HepG2 (cell line): ENCODE data around the gene HLA-DOA. TPM values are rescaled to one million over a fixed set of nuclear protein-coding genes. Genes with fewer than 3 reads are reported as not detected.

Experiments
- ATAC-seq: fragments of 200-7000 bp; cut with Tn5 transposase; 3 replicates; pipeline ENCODE4 v1.9.1; 2020; ENCODE audit warnings: mild to moderate bottlenecking, moderate library complexity
- BruUV-seq: library from RNA; stranded (reverse); fragments of 400-500 nt; replicated peaks from 2 replicates; lab custom pipeline; 2021; lab: Mats Ljungman, UMichigan
- CTCF ChIA-PET: fragments of 300-600 bp; formaldehyde crosslinking; extraction: SDS; loops from one replicate; lab custom pipeline; 2021; ENCODE audit warnings: low total read pairs, inconsistent platforms, low intra/inter-chr PET ratio; lab: Yijun Ruan, JAX
- POLR2A ChIA-PET: fragments of 350-600 bp; sonication (Branson Sonifier 250); formaldehyde crosslinking; loops from one replicate; lab custom pipeline; 2020; ENCODE audit warnings: antibody characterized with exemption, inconsistent platforms; lab: Yijun Ruan, JAX
- DNase-seq: peaks from one replicate; pipeline ENCODE4 v3.0.0-alpha.2; 2015; ENCODE audit warnings: low spot score
- FAIRE-seq: peaks from 3 replicates; lab custom pipeline; 2011; peaks lifted over from hg19 to GRCh38; lab: Jason Lieb, UNC
- H2AFZ ChIP-seq: one replicate; pipeline ENCODE4 v1.6.1; 2011; ENCODE audit warnings: low read length, inconsistent platforms
- H3K27ac ChIP-seq: fragments of 300-600 bp; 3 replicates; pipeline ENCODE4 v1.8.0; 2011; ENCODE audit warnings: mixed run types, mild to moderate bottlenecking, mixed read lengths, low read length, inconsistent platforms; ENCODE audit not compliant: insufficient read depth; ENCODE audit errors: extremely low read length
- H3K27me3 ChIP-seq, 2 experiments: fragments of 200-600 bp in 1 of 2; 2 replicates in 1 of 2; 3 replicates in 1 of 2; pipeline versions ENCODE4 v1.6.0 to v1.8.0; 2011; ENCODE audit warnings: low read length in 2 of 2, mild to moderate bottlenecking in 2 of 2, moderate library complexity in 2 of 2, inconsistent platforms in 1 of 2; ENCODE audit not compliant: insufficient read depth in 2 of 2, control insufficient read depth in 1 of 2
- H3K36me3 ChIP-seq, 2 experiments: fragments of 200-600 bp in 1 of 2; replicated peaks in 1 of 2; 2 replicates in 1 of 2; 3 replicates in 1 of 2; pipeline versions ENCODE4 v1.5.1 to v1.8.0; 2011; ENCODE audit warnings: low read length in 2 of 2, inconsistent platforms in 1 of 2; ENCODE audit not compliant: insufficient read depth in 2 of 2, control insufficient read depth in 1 of 2
- H3K4me1 ChIP-seq: 2 replicates; pipeline ENCODE4 v1.5.1; 2012; ENCODE audit warnings: low read length, inconsistent platforms; ENCODE audit not compliant: insufficient read depth
- H3K4me2 ChIP-seq: 2 replicates; pipeline ENCODE4 v1.6.0; 2011; ENCODE audit warnings: low read depth, low read length, inconsistent platforms
- H3K4me3 ChIP-seq, 3 experiments: fragments of 200-600 bp in 1 of 3; sonication (generic), shearing (Covaris generic) in 1 of 3; replicated peaks in 1 of 3; 2 replicates each; pipeline ENCODE4 v1.5.1; 2011 to 2016; ENCODE audit warnings: low read length in 3 of 3, inconsistent platforms in 2 of 3, low read depth in 2 of 3, mild to moderate bottlenecking in 2 of 3, control low read depth in 1 of 3, mixed read lengths in 1 of 3; ENCODE audit not compliant: insufficient read depth in 1 of 3
- H3K79me2 ChIP-seq: one replicate; pipeline ENCODE4 v1.6.1; 2011; ENCODE audit warnings: low read length, inconsistent platforms; ENCODE audit not compliant: insufficient read depth
- H3K9ac ChIP-seq: 2 replicates; pipeline ENCODE4 v1.6.0; 2011; ENCODE audit warnings: mild to moderate bottlenecking, low read depth, low read length, inconsistent platforms; ENCODE audit not compliant: insufficient read depth
- H3K9me3 ChIP-seq: 2 replicates; pipeline ENCODE4 v1.5.1; 2012; ENCODE audit warnings: mild to moderate bottlenecking, low read length
- H4K20me1 ChIP-seq: 2 replicates; pipeline ENCODE4 v1.6.0; 2011; ENCODE audit warnings: inconsistent platforms, mild to moderate bottlenecking, low read length, moderate library complexity; ENCODE audit not compliant: insufficient read depth
- ARNTL ChIP-seq: sonication (generic); formaldehyde crosslinking; IDR thresholded peaks from 2 replicates; pipeline ENCODE4 v1.4.0; 2020; ENCODE audit warnings: mild to moderate bottlenecking, missing genetic modification reagents
- ATF6 ChIP-seq: sonication (generic); formaldehyde crosslinking; conservative IDR thresholded peaks from 2 replicates; pipeline ENCODE4 v1.4.0; 2020; ENCODE audit warnings: missing genetic modification reagents
- CCDC6 ChIP-seq: sonication (generic); formaldehyde crosslinking; IDR thresholded peaks from 2 replicates; pipeline ENCODE4 v1.8.1; 2022; ENCODE audit warnings: mild to moderate bottlenecking, missing genetic modification reagents, moderate library complexity
- IRF1 ChIP-seq: sonication (generic); formaldehyde crosslinking; IDR thresholded peaks from 2 replicates; pipeline ENCODE4 v1.4.0; 2020; ENCODE audit warnings: low read depth, mild to moderate bottlenecking, missing genetic modification reagents
- MEIS1 ChIP-seq: sonication (generic); formaldehyde crosslinking; IDR thresholded peaks from 2 replicates; pipeline ENCODE4 v1.9.0; 2021; ENCODE audit warnings: mild to moderate bottlenecking, missing genetic modification reagents, moderate library complexity, borderline replicate concordance
- NCOA5 ChIP-seq: sonication (generic); formaldehyde crosslinking; IDR thresholded peaks from 2 replicates; pipeline ENCODE4 v1.4.0; 2020; ENCODE audit warnings: missing genetic modification reagents
- REL ChIP-seq: sonication (generic); formaldehyde crosslinking; conservative IDR thresholded peaks from 2 replicates; pipeline ENCODE4 v1.8.0; 2022; ENCODE audit warnings: mild to moderate bottlenecking, missing genetic modification reagents, moderate library complexity
- TEAD3 ChIP-seq: optimal IDR thresholded peaks from 2 replicates; pipeline ENCODE3; 2016; ENCODE audit warnings: borderline replicate concordance
- TOPORS ChIP-seq: sonication (generic); formaldehyde crosslinking; IDR thresholded peaks from 2 replicates; pipeline ENCODE4 v1.8.0; 2023; ENCODE audit warnings: mild to moderate bottlenecking, missing genetic modification reagents
- XRCC5 ChIP-seq: fragments of 200-400 bp; formaldehyde crosslinking; optimal IDR thresholded peaks from 2 replicates; pipeline ENCODE3; 2017; ENCODE audit warnings: mild to moderate bottlenecking, low read length
- ZBTB25 ChIP-seq: IDR thresholded peaks from 2 replicates; pipeline ENCODE4 v1.6.1; 2018; ENCODE audit warnings: missing genetic modification reagents
- ZBTB7A ChIP-seq: sonication (generic); formaldehyde crosslinking; IDR thresholded peaks from 2 replicates; pipeline ENCODE4 v1.8.0; 2022; ENCODE audit warnings: mild to moderate bottlenecking, missing genetic modification reagents
- ZFYVE20 ChIP-seq: sonication (generic); formaldehyde crosslinking; IDR thresholded peaks from 2 replicates; pipeline ENCODE4 v1.8.0; 2023; ENCODE audit warnings: low read depth, mild to moderate bottlenecking, moderate library complexity, missing genetic modification reagents, borderline replicate concordance
- ZIK1 ChIP-seq: sonication (generic); formaldehyde crosslinking; IDR thresholded peaks from 2 replicates; pipeline ENCODE4 v1.5.0; 2020; ENCODE audit warnings: mild to moderate bottlenecking, low read depth, missing genetic modification reagents, borderline replicate concordance
- ZNF282 ChIP-seq: fragments of 450-650 bp; IDR thresholded peaks from 2 replicates; pipeline ENCODE4 v1.6.1; 2018; ENCODE audit not compliant: partially characterized antibody
- ZNF33B ChIP-seq: sonication (generic); formaldehyde crosslinking; IDR thresholded peaks from 2 replicates; pipeline ENCODE4 v1.5.1; 2020; ENCODE audit warnings: mild to moderate bottlenecking, missing genetic modification reagents
- ZNF550 ChIP-seq: sonication (generic); formaldehyde crosslinking; IDR thresholded peaks from 2 replicates; pipeline ENCODE4 v1.4.0; 2020; ENCODE audit warnings: mild to moderate bottlenecking, missing genetic modification reagents, borderline replicate concordance
- ZNF577 ChIP-seq: sonication (generic); formaldehyde crosslinking; IDR thresholded peaks from 2 replicates; pipeline ENCODE4 v1.4.0; 2020; ENCODE audit warnings: mild to moderate bottlenecking, low read depth, missing genetic modification reagents, borderline replicate concordance
- ZNF746 ChIP-seq: sonication (generic); formaldehyde crosslinking; IDR thresholded peaks from 2 replicates; pipeline ENCODE4 v1.8.0; 2022; ENCODE audit warnings: mild to moderate bottlenecking, missing genetic modification reagents
- WGBS: methylation state at CpG from one replicate; pipeline ENCODE4 v1.1.6; 2017; ENCODE audit warnings: low lambda C conversion rate; 5-methylcytosine and 5-hydroxymethylcytosine counted together
- in situ Hi-C: cut with HindIII; loops from 2 replicates; pipeline ENCODE4 v1.10.0; 2017; ENCODE audit warnings: low pct_unique_long_range_greater_than_20kb; ENCODE audit not compliant: extremely low pct_ligation_motif_present
- intact Hi-C: fragments of 100-400 bp; cut with micrococcal nuclease; formaldehyde crosslinking; loops from one replicate; pipeline ENCODE4 v1.10.0; 2022; ENCODE audit not compliant: unreplicated experiment
- polyA plus RNA-seq, 8 experiments: library from polyadenylated mRNA; depleted of rRNA in 3 of 8; stranded (reverse) in 7 of 8; unstranded in 1 of 8; fragments of >200 nt; fragmentation: Illumina TruSeq in 4 of 8; extraction: Trizol in 4 of 8; gene quantifications; 2 replicates each; pipeline versions ENCODE4 v1.2.1 to v1.2.3, GENCODE V29; 2011 to 2016; ENCODE audit warnings: low read depth in 4 of 8, missing spikeins in 1 of 8, mixed read lengths in 1 of 8; ENCODE audit not compliant: insufficient read depth in 1 of 8
- total RNA-seq, 5 experiments: library from RNA; depleted of rRNA; stranded (reverse); fragments of >200 nt; fragmentation: Illumina TruSeq; extraction: Trizol; gene quantifications; 2 replicates each; pipeline ENCODE4 v1.2.3, GENCODE V29; 2016; ENCODE audit warnings: low read depth in 1 of 5

Gene HLA-DOA
- total and polyA plus RNA-seq, 2 of the 13 experiments (the other 11 are each of a cell fraction or from before 2014, with no cell fraction given): 0.03 to 0.09 TPM

- TF ChIP-seq ATF6 (CRISPR knock-in tag) (no peak), IRF1 (CRISPR knock-in tag) (0 out of 2 replicates have a peak, but pooled peaks have one; percentile 4), TEAD3 (no peak), MEIS1 (CRISPR knock-in tag) (no peak; the same call in 1 of the 2 replicates), ARNTL (CRISPR knock-in tag) (no peak; the same call in 1 of the 2 replicates)
Measured at GRCh38 chr6:32971242-32971580, 38.2 kb downstream of the HLA-DOA start (continued).

GRCh38 chr6:32970413-32971241 lies 38.8 kb downstream of the HLA-DOA start:
- H3K4me3 ChIP-seq: peak overlapping the region; percentile 75 to 96 (median 78)
- peak; percentile 32 for FAIRE-seq
- no TSS peak for BruUV-seq
- POLR2A ChIA-PET: interaction anchor here (0.6 to 10.5 kb wide), 32 partner anchors 11 to 1428 kb away, joined by 3 to 305 read pairs (median 7); partner anchors contain the start of genes AGPAT1, ATF6B, BAG6 and CUTA
- peaks cover 47% of the 10 kb centered on the region for H3K4me1 ChIP-seq
- peak; percentile 4 for ATAC-seq
- peak overlapping the region; percentile 99 for H3K27ac ChIP-seq
- H3K9ac ChIP-seq: peak overlapping the region; percentile 100
- in situ Hi-C loops: loop anchor here (5.0 to 25.0 kb wide), 2 partner anchors 778 to 1058 kb away; partner anchors contain the start of genes GPSM3, PBX2 and ZBTB12
- CTCF ChIA-PET: no interaction called here
- peaks cover 75% of the 10 kb centered on the region for H3K79me2 ChIP-seq
- intact Hi-C loops: loop anchor here (5.0 kb wide), 1 partner anchor 227 kb away; no protein-coding TSS in a partner anchor
- H3K4me2 ChIP-seq: peak overlapping the region; percentile 99
- peak; percentile 77 for DNase-seq
- no peak overlapping the region for H2AFZ ChIP-seq
- WGBS: 2% methylated on average over 39 of the region's 43 CpGs
- H4K20me1 ChIP-seq: peaks cover 36% of the 10 kb centered on the region
- peaks cover 13 to 33% of the 10 kb centered on the region in 2 experiments for H3K36me3 ChIP-seq
- no peaks in the 10 kb centered on the region for H3K9me3 ChIP-seq
- peaks cover 0 to 4% of the 10 kb centered on the region in 2 experiments; a peak in 1 of 5 replicates for H3K27me3 ChIP-seq
- no peak for TF ChIP-seq ZNF33B (CRISPR knock-in tag)
- no peak for TF ChIP-seq XRCC5
- TF ChIP-seq ZNF550 (CRISPR knock-in tag): no peak
- TF ChIP-seq REL: peak; percentile 64; the same call in 1 of the 2 replicates
- peak; percentile 92 for TF ChIP-seq ZNF746 (CRISPR knock-in tag)
- TF ChIP-seq ZBTB7A (CRISPR knock-in tag): no peak
- TF ChIP-seq TOPORS (CRISPR knock-in tag): no peak
- TF ChIP-seq ZIK1: no peak
- TF ChIP-seq CCDC6 (CRISPR knock-in tag): no peak
- TF ChIP-seq ZNF282: no peak
- TF ChIP-seq ZNF577: no peak
- TF ChIP-seq ZBTB25 (CRISPR knock-in tag): 0 out of 2 replicates have a peak, but pooled peaks have one; percentile 14
- TF ChIP-seq ZFYVE20: no peak
- TF ChIP-seq NCOA5 (CRISPR knock-in tag): no peak
